Mammary epithelial cell (primary cell): Measurements from ENCODE around the gene TMEM151A.

Experiments
- EZH2 ChIP-seq: IDR thresholded peaks from 2 replicates; pipeline ENCODE4 v1.6.1; 2012; ENCODE audit warnings: low read length, inconsistent platforms, borderline replicate concordance
- TF ChIP-seq, protein P1 (sequence below), 2 donors: IDR thresholded peaks in 1 of 2; conservative IDR thresholded peaks in 1 of 2; 2 replicates each; pipeline ENCODE4 v1.5.1; 2011 to 2012; ENCODE audit warnings: inconsistent platforms in 2 of 2, low read length in 2 of 2, mild to moderate bottlenecking in 2 of 2, control low read depth in 1 of 2, low read depth in 1 of 2; ENCODE audit not compliant: insufficient read depth in 1 of 2; ENCODE audit errors: extremely low read depth in 1 of 2

DNA sequence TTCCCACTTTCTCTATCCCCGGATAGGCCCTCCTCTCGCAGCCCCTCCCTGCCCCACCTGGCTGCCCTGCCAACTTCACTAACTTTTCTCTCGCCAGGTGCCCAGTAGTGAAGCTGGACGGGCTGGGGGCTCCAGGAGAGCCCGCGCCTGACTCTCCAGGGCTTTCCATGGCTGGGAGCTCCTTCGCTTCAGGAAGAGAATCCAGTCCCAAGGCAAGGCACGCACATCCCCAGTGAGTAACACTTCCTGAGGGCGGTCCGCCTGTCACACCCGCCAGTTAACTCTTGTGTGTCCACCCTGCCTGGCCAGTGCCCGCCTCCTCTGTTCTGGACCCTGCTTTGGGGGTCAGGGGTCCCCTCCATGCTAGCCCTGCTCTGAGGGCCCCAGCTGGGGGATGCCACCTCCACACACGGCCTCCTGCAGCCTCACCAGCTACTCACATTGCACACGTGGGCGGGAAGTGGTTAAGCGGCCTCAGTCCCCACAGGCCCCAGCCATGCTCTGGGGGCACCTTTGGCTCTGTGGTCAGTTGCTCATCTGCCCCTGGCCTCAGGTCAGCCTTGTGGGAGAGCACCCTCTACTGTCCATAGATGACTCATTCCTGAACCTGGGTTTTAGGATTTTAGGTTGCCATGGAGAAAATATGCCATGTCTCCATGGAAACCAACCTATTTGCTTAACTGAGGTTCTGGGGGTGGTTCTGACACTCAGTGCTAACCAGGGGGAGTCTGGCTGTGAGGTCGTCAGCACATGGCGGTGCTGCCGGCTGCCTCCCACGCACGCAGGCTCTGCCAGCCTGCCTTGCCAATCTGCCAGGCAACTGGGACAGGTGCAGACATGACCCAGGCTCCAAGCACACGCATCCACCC, 44.8 kb downstream of the TMEM151A start, which contains the start of gene RIN1:
- TF ChIP-seq, protein P1, sequence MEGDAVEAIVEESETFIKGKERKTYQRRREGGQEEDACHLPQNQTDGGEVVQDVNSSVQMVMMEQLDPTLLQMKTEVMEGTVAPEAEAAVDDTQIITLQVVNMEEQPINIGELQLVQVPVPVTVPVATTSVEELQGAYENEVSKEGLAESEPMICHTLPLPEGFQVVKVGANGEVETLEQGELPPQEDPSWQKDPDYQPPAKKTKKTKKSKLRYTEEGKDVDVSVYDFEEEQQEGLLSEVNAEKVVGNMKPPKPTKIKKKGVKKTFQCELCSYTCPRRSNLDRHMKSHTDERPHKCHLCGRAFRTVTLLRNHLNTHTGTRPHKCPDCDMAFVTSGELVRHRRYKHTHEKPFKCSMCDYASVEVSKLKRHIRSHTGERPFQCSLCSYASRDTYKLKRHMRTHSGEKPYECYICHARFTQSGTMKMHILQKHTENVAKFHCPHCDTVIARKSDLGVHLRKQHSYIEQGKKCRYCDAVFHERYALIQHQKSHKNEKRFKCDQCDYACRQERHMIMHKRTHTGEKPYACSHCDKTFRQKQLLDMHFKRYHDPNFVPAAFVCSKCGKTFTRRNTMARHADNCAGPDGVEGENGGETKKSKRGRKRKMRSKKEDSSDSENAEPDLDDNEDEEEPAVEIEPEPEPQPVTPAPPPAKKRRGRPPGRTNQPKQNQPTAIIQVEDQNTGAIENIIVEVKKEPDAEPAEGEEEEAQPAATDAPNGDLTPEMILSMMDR (conservative IDR thresholded peaks at IDR 0.05 in 1 of 2, IDR thresholded peaks at IDR 0.05 in 1 of 2; ENCODE audit: extremely low read depth in 1 of 2, insufficient read depth in 1 of 2, low read depth in 1 of 2, low read length in 2 of 2) = peak in 1 of 2 donors; percentile 19
- TF ChIP-seq EZH2 = no peak
